H1 (cell line): ENCODE measurements around the gene CH25H. TPM values are rescaled to one million over a fixed set of nuclear protein-coding genes. Genes with fewer than 3 reads are reported as not detected.

Experiments
- CTCF ChIA-PET: fragments of 300-600 bp; sonication (Branson Sonifier 250); formaldehyde crosslinking; loops from one replicate; lab custom pipeline; 2021; ENCODE audit not compliant: partially characterized antibody; lab: Charles Lee
- POLR2A ChIA-PET: fragments of 300-600 bp; sonication (Branson Sonifier 250); formaldehyde crosslinking; loops from one replicate; lab custom pipeline; 2021; ENCODE audit warnings: inconsistent platforms; ENCODE audit not compliant: partially characterized antibody; lab: Charles Lee
- DNase-seq, 2 experiments: peaks; one replicate each; pipeline versions ENCODE4 v3.0.0 to v3.0.0-alpha.2; 2010 to 2022; ENCODE audit warnings: low spot score in 2 of 2, low read depth in 1 of 2, mixed read lengths in 1 of 2
- FAIRE-seq: peaks from 2 replicates; lab custom pipeline; 2011; peaks lifted over from hg19 to GRCh38; lab: Jason Lieb, UNC
- H2AFZ ChIP-seq: 2 replicates; pipeline ENCODE4 v1.8.1; 2012; ENCODE audit warnings: low read length, inconsistent platforms
- H2AK5ac ChIP-seq: 2 replicates; pipeline ENCODE4 v1.6.1; 2013; ENCODE audit warnings: low read depth, low read length
- H2BK120ac ChIP-seq: replicated peaks from 2 replicates; pipeline ENCODE3; 2013; ENCODE audit warnings: low read depth, low read length, inconsistent platforms
- H2BK12ac ChIP-seq: 2 replicates; pipeline ENCODE4 v1.6.1; 2013; ENCODE audit warnings: low read depth, low read length
- H2BK15ac ChIP-seq: 2 replicates; pipeline ENCODE4 v1.6.1; 2013; ENCODE audit warnings: low read length
- H2BK20ac ChIP-seq: 2 replicates; pipeline ENCODE4 v1.6.1; 2013; ENCODE audit warnings: low read length
- H2BK5ac ChIP-seq: 2 replicates; pipeline ENCODE4 v1.6.1; 2013; ENCODE audit warnings: low read depth, low read length
- H3K14ac ChIP-seq: 2 replicates; pipeline ENCODE4 v1.6.1; 2013; ENCODE audit warnings: inconsistent platforms; ENCODE audit not compliant: insufficient read length
- H3K18ac ChIP-seq: 2 replicates; pipeline ENCODE4 v1.6.1; 2013; ENCODE audit warnings: low read length; ENCODE audit errors: extremely low read depth
- H3K23ac ChIP-seq: 2 replicates; pipeline ENCODE4 v1.6.1; 2013; ENCODE audit warnings: inconsistent platforms; ENCODE audit not compliant: insufficient read length
- H3K23me2 ChIP-seq: 2 replicates; pipeline ENCODE4 v1.6.1; 2013; ENCODE audit warnings: low read depth, low read length
- H3K27ac ChIP-seq: 2 replicates; pipeline ENCODE4 v1.6.1; 2011; ENCODE audit warnings: low read depth, low read length, inconsistent platforms
- H3K27me3 ChIP-seq, 4 experiments: replicated peaks in 1 of 4; 1 replicate in 1 of 4; 2 replicates in 3 of 4; pipeline versions ENCODE4 v1.6.1 to v1.8.1; 2011 to 2013; ENCODE audit warnings: low read length in 3 of 4, mild to moderate bottlenecking in 3 of 4, inconsistent platforms in 2 of 4, mixed read lengths in 2 of 4, moderate library complexity in 1 of 4; ENCODE audit not compliant: control insufficient read depth in 3 of 4, insufficient read depth in 3 of 4; ENCODE audit errors: extremely low read depth in 1 of 4
- H3K36me3 ChIP-seq, 4 experiments: 2 replicates each; pipeline versions ENCODE4 v1.6.1 to v1.8.1; 2011 to 2013; ENCODE audit warnings: mild to moderate bottlenecking in 4 of 4, low read length in 3 of 4, moderate library complexity in 2 of 4, control low read depth in 1 of 4, inconsistent platforms in 1 of 4; ENCODE audit not compliant: insufficient read depth in 4 of 4, control insufficient read depth in 2 of 4
- H3K4ac ChIP-seq: replicated peaks from 2 replicates; pipeline ENCODE3; 2013; ENCODE audit warnings: low read length, low read depth, mixed read lengths, inconsistent platforms; ENCODE audit not compliant: insufficient read length
- H3K4me1 ChIP-seq, 4 experiments: replicated peaks in 1 of 4; 1 replicate in 1 of 4; 2 replicates in 3 of 4; pipeline versions ENCODE4 v1.6.1 to v1.8.1; 2011 to 2013; ENCODE audit warnings: low read length in 3 of 4, inconsistent platforms in 2 of 4, mixed read lengths in 1 of 4; ENCODE audit not compliant: insufficient read depth in 4 of 4, control insufficient read depth in 3 of 4
- H3K4me2 ChIP-seq, 2 experiments: 2 replicates each; pipeline versions ENCODE4 v1.6.1 to v1.8.1; 2011 to 2013; ENCODE audit warnings: low read depth in 2 of 2, low read length in 2 of 2, control low read depth in 1 of 2, inconsistent platforms in 1 of 2, mild to moderate bottlenecking in 1 of 2; ENCODE audit not compliant: insufficient read depth in 1 of 2
- H3K4me3 ChIP-seq, 4 experiments: fragments of 200-600, 300-600 bp in 1 of 4; sonication (generic), shearing (Covaris generic), sonication (Bioruptor Twin) in 1 of 4; 2 replicates each; pipeline versions ENCODE4 v1.5.1 to v1.8.1; 2011 to 2016; ENCODE audit warnings: low read length in 4 of 4, low read depth in 3 of 4, control low read depth in 2 of 4, inconsistent platforms in 2 of 4, mild to moderate bottlenecking in 2 of 4, mixed read lengths in 1 of 4, moderate library complexity in 1 of 4; ENCODE audit not compliant: insufficient read depth in 2 of 4; ENCODE audit errors: extremely low read depth in 1 of 4
- H3K56ac ChIP-seq: replicated peaks from 2 replicates; pipeline ENCODE3; 2013; ENCODE audit warnings: low read depth, mild to moderate bottlenecking, mixed read lengths, low read length, inconsistent platforms; ENCODE audit not compliant: insufficient read length
- H3K79me1 ChIP-seq: 2 replicates; pipeline ENCODE4 v1.6.1; 2013; ENCODE audit warnings: low read depth, low read length, control low read depth
- H3K79me2 ChIP-seq, 2 experiments: 2 replicates each; pipeline versions ENCODE4 v1.6.1 to v1.8.1; 2012 to 2013; ENCODE audit warnings: low read length in 2 of 2, mild to moderate bottlenecking in 2 of 2, inconsistent platforms in 1 of 2; ENCODE audit not compliant: insufficient read depth in 2 of 2, control insufficient read depth in 1 of 2
- H3K9ac ChIP-seq, 4 experiments: replicated peaks in 1 of 4; 1 replicate in 1 of 4; 2 replicates in 3 of 4; pipeline versions ENCODE4 v1.6.1 to v1.8.1; 2011 to 2013; ENCODE audit warnings: low read depth in 3 of 4, low read length in 3 of 4, control low read depth in 2 of 4, mild to moderate bottlenecking in 2 of 4, moderate library complexity in 2 of 4, inconsistent platforms in 1 of 4; ENCODE audit errors: extremely low read depth in 1 of 4
- H3K9me3 ChIP-seq, 2 experiments: 2 replicates each; pipeline versions ENCODE4 v1.6.1 to v1.8.1; 2012 to 2013; ENCODE audit warnings: mild to moderate bottlenecking in 2 of 2, moderate library complexity in 2 of 2, control low read depth in 1 of 2, inconsistent platforms in 1 of 2, low read depth in 1 of 2, low read length in 1 of 2, mixed read lengths in 1 of 2; ENCODE audit not compliant: insufficient read depth in 2 of 2
- H4K20me1 ChIP-seq, 2 experiments: replicated peaks in 1 of 2; 2 replicates each; pipeline versions ENCODE3 to v1.8.1; 2011 to 2013; ENCODE audit warnings: inconsistent platforms in 2 of 2, low read length in 2 of 2, mild to moderate bottlenecking in 1 of 2; ENCODE audit not compliant: insufficient read depth in 2 of 2, control insufficient read depth in 1 of 2
- H4K5ac ChIP-seq: 2 replicates; pipeline ENCODE4 v1.6.1; 2013; ENCODE audit warnings: low read length, low read depth, mixed read lengths, inconsistent platforms; ENCODE audit not compliant: insufficient read length
- H4K8ac ChIP-seq: 2 replicates; pipeline ENCODE4 v1.8.0; 2013; ENCODE audit warnings: mild to moderate bottlenecking, moderate library complexity, low read length, inconsistent platforms; ENCODE audit not compliant: insufficient read depth; ENCODE audit errors: extremely low read depth
- H4K91ac ChIP-seq: replicated peaks from 2 replicates; pipeline ENCODE3; 2013; ENCODE audit warnings: low read length, mixed read lengths, inconsistent platforms; ENCODE audit not compliant: insufficient read length
- ATF2 ChIP-seq: IDR thresholded peaks from 2 replicates; pipeline ENCODE4 v1.6.1; 2012; ENCODE audit warnings: low read length, inconsistent platforms
- CTBP2 ChIP-seq: IDR thresholded peaks from 2 replicates; pipeline ENCODE4 v1.7.0; 2011; ENCODE audit warnings: borderline replicate concordance, mild to moderate bottlenecking, moderate library complexity, mixed read lengths, low read length; ENCODE audit not compliant: insufficient read depth, insufficient read length
- CTCF ChIP-seq, 3 experiments: IDR thresholded peaks; 1 replicate in 2 of 3; 2 replicates in 1 of 3; pipeline versions ENCODE4 v1.5.1 to v1.6.1; 2011; ENCODE audit warnings: low read length in 3 of 3, mild to moderate bottlenecking in 3 of 3, inconsistent platforms in 2 of 3, low read depth in 1 of 3, moderate library complexity in 1 of 3; ENCODE audit not compliant: insufficient read depth in 1 of 3; ENCODE audit errors: control extremely low read depth in 1 of 3
- GABPA ChIP-seq: IDR thresholded peaks from 2 replicates; pipeline ENCODE4 v1.6.1; 2011; ENCODE audit warnings: mild to moderate bottlenecking, low read length, moderate library complexity, borderline replicate concordance; ENCODE audit not compliant: insufficient read depth
- HDAC6 ChIP-seq: IDR thresholded peaks from one replicate; pipeline ENCODE4 v1.7.1; 2012; ENCODE audit warnings: low read depth, mild to moderate bottlenecking, inconsistent platforms, low read length, moderate library complexity
- JUND ChIP-seq: IDR thresholded peaks from 2 replicates; pipeline ENCODE4 v1.6.1; 2011; ENCODE audit warnings: mild to moderate bottlenecking, improper control_type of control experiment, low read length
- MAFK ChIP-seq: IDR thresholded peaks from 2 replicates; pipeline ENCODE4 v1.6.1; 2012; ENCODE audit warnings: low read depth, mild to moderate bottlenecking, improper control_type of control experiment, low read length
- POLR2A ChIP-seq, 2 experiments: IDR thresholded peaks; 1 replicate in 1 of 2; 2 replicates in 1 of 2; pipeline ENCODE4 v1.6.1; 2011; ENCODE audit warnings: low read depth in 2 of 2, low read length in 2 of 2, mild to moderate bottlenecking in 2 of 2; ENCODE audit errors: control extremely low read depth in 1 of 2
- POU5F1 ChIP-seq: IDR thresholded peaks from 2 replicates; pipeline ENCODE4 v1.6.1; 2011; ENCODE audit warnings: low read depth, mild to moderate bottlenecking, low read length, moderate library complexity
- SUZ12 ChIP-seq: fragments of 200-600 bp; sonication (generic); IDR thresholded peaks from 2 replicates; pipeline ENCODE4 v1.6.1; 2012; ENCODE audit warnings: mild to moderate bottlenecking, inconsistent platforms, low read length, moderate library complexity, mixed read lengths
- ZNF274 ChIP-seq: IDR thresholded peaks from 2 replicates; pipeline ENCODE4 v1.7.0; 2012; ENCODE audit warnings: low read length, borderline replicate concordance; ENCODE audit errors: extremely low read depth
- polyA plus RNA-seq, 7 experiments: library from polyadenylated mRNA; depleted of rRNA in 3 of 7; stranded (reverse) in 5 of 7; unstranded in 2 of 7; fragments of >200 nt in 5 of 7; fragments of 200-250 nt in 2 of 7; gene quantifications; 1 replicate in 5 of 7; 2 replicates in 1 of 7; 4 replicates in 1 of 7; pipeline versions ENCODE4 v1.2.1 to v1.2.3, GENCODE V29; 2011 to 2013; ENCODE audit warnings: missing spikeins in 2 of 7, mixed read lengths in 2 of 7
- total RNA-seq: library from RNA; stranded (reverse); fragmentation: NEBNext Ultra II Directional; extraction: Animal tissue kit (Norgen Biotek cat#: 25700); gene quantifications from 2 replicates; pipeline ENCODE4 v1.2.1, GENCODE V29; 2021

The CH25H gene
- total and polyA plus RNA-seq, 2 of the 8 experiments (the other 6 are each of a cell fraction or from before 2014, with no cell fraction given), result 0.56 to 1.3 TPM

- peaks cover 0 to 2% (median 0%) of the 10 kb centered on the region in 4 experiments; a peak in 1 of 7 replicates for H3K27me3 ChIP-seq
- no peak overlapping the region for H4K8ac ChIP-seq
- H2AK5ac ChIP-seq, result no peak overlapping the region
- no peak for DNase-seq
- H3K14ac ChIP-seq, result no peak overlapping the region
- H4K91ac ChIP-seq, result no peak overlapping the region
- no peak overlapping the region for H3K4ac ChIP-seq
- H3K79me1 ChIP-seq, result no peaks in the 10 kb centered on the region
- no peak overlapping the region for H3K4me3 ChIP-seq
- no peaks in the 10 kb centered on the region for H3K23me2 ChIP-seq
- H3K36me3 ChIP-seq, result no peaks in the 10 kb centered on the region
- no peak overlapping the region for H3K4me2 ChIP-seq
- H3K9ac ChIP-seq, result no peak overlapping the region
- no peak overlapping the region for H3K27ac ChIP-seq
- H3K23ac ChIP-seq, result no peak overlapping the region
- POLR2A ChIA-PET, result no interaction called here
- H2BK120ac ChIP-seq, result no peak overlapping the region
- H2BK12ac ChIP-seq, result no peak overlapping the region
- no peak overlapping the region for H3K18ac ChIP-seq
- H3K4me1 ChIP-seq, result peaks cover 0 to 6% (median 3%) of the 10 kb centered on the region in 4 experiments; a peak in 2 of 7 replicates
- no peaks in the 10 kb centered on the region for H4K20me1 ChIP-seq
- H3K9me3 ChIP-seq, result no peaks in the 10 kb centered on the region
- CTCF ChIA-PET, result interaction anchor here (1.3 to 2.8 kb wide), 3 partner anchors 38 to 241 kb away, joined by 3 to 10 read pairs (median 3); no protein-coding TSS in a partner anchor
- H2BK20ac ChIP-seq, result no peak overlapping the region
- no peak overlapping the region for H4K5ac ChIP-seq
- H3K79me2 ChIP-seq, result no peaks in the 10 kb centered on the region
- no peak overlapping the region for H2BK15ac ChIP-seq
- no peak overlapping the region for H3K56ac ChIP-seq
- no peak for FAIRE-seq
- H2BK5ac ChIP-seq, result no peak overlapping the region
- H2AFZ ChIP-seq, result peak overlapping the region; percentile 34; the same call in 1 of the 2 replicates
- TF ChIP-seq CTBP2 (no peak), SUZ12 (no peak), POLR2A (IDR thresholded peaks at IDR 0.05; ENCODE audit: control extremely low read depth in 1 of 2, low read depth in 2 of 2, low read length in 2 of 2) (no peak), CTCF (IDR thresholded peaks at IDR 0.05; ENCODE audit: control extremely low read depth in 1 of 3, insufficient read depth in 1 of 3, low read depth in 1 of 3, low read length in 3 of 3) (no peak), MAFK (no peak), HDAC6 (no peak), GABPA (no peak), JUND (no peak), ZNF274 (no peak), ATF2 (no peak), POU5F1 (no peak)
These were observed 31.3 kb downstream of the CH25H start for GRCh38 chr10:89175816-89176215.
